Fibroblast of villous mesenchyme (primary cell): ENCODE measurements around the gene UPK1A. TPM values are rescaled to one million over a fixed set of nuclear protein-coding genes. Genes with fewer than 3 reads are reported as not detected.

Experiments
- DNase-seq: peaks from one replicate; pipeline ENCODE4 v3.0.0-alpha.2; 2010; ENCODE audit warnings: low read depth
- H3K4me3 ChIP-seq: 2 replicates; pipeline ENCODE4 v1.5.1; 2011; ENCODE audit warnings: low read depth, mild to moderate bottlenecking, low read length
- total RNA-seq: library from RNA; depleted of rRNA; stranded (reverse); fragments of >200 nt; gene quantifications from 2 replicates; pipeline ENCODE4 v1.2.3, GENCODE V29; 2012
- TF ChIP-seq, protein P1 (sequence below): IDR thresholded peaks from 2 replicates; pipeline ENCODE4 v1.5.1; 2012; ENCODE audit warnings: low read depth, mild to moderate bottlenecking, low read length; ENCODE audit not compliant: insufficient read depth

UPK1A gene
- total RNA-seq, 1 donor = not detected

DNA sequence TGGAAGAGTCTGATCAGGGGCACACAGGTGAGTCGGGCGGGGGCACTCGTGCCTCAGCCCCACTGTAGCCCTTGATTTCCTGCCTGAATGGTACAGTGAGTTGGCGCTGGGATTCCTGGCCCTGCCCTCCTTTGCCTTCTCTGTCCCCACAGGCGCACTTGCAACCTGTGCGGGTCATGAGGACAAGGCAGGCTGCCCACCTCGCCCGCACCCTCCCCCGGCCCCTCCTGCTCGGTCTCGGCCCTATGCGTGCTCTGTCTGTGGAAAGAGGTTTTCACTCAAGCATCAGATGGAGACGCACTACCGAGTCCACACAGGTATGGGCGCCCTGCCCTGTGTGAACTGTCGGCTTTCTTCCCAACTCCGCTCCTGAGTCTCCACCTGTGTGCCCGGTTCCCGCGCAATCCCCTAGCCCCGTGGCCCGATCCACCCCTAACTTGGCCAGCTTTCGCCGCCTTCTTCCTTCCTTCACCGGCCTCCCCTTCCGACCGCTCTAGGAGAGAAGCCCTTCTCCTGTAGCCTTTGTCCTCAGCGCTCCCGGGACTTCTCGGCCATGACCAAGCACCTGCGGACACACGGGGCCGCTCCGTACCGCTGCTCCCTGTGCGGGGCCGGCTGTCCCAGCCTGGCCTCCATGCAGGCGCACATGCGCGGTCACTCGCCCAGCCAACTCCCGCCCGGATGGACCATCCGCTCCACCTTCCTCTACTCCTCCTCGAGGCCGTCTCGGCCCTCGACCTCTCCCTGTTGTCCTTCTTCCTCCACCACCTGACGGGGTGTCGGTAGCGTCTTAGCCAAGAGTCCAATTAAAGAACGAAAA lies 49.9 kb downstream of the UPK1A start:
- peak; percentile 45 for DNase-seq
- peak overlapping the region; percentile 84 for H3K4me3 ChIP-seq
- TF ChIP-seq, protein P1, sequence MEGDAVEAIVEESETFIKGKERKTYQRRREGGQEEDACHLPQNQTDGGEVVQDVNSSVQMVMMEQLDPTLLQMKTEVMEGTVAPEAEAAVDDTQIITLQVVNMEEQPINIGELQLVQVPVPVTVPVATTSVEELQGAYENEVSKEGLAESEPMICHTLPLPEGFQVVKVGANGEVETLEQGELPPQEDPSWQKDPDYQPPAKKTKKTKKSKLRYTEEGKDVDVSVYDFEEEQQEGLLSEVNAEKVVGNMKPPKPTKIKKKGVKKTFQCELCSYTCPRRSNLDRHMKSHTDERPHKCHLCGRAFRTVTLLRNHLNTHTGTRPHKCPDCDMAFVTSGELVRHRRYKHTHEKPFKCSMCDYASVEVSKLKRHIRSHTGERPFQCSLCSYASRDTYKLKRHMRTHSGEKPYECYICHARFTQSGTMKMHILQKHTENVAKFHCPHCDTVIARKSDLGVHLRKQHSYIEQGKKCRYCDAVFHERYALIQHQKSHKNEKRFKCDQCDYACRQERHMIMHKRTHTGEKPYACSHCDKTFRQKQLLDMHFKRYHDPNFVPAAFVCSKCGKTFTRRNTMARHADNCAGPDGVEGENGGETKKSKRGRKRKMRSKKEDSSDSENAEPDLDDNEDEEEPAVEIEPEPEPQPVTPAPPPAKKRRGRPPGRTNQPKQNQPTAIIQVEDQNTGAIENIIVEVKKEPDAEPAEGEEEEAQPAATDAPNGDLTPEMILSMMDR = no peak

DNA sequence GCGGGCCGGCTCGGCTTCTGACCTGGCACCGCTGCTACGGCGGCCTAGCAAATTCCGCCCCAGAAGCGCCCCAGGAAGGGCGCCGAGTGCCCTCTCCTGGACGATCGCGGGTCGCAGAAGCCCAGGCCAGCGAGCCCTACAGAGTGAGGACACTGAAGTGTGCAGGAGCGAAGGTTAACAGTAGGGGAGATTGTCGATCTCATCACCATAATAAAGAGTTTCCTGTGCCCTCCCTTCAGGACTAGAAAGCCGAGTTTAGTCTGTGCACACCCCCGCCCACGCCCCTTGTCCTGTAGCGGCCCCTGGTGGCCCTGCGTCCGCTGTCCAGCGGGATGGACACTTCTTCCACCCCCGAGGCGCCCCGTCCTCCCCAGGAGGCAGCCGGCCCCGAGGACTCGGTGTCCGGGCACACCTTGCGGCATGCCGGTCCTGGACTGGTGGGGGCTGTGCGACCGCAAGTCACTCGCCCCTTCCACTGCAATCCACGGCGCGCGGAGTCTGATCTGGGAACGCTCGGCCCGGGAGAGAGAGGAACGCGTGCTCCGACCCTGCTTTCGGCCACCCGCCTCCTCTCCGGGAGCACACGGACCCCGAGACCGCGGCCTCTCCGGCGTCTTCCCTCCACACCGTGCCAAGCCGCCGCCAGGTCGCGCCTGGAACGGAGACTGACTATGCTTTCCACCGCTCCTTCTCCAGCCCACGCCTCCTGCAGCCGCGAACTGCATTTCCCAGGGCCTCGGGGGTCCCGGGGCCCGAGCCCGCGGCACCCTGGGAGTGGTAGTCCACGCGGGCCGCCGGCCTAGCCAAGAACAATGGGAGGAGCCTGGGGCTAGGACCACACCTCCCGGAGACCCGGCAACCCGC lies 50.7 kb downstream of the UPK1A start:
- DNase-seq = peak; percentile 83
- peak overlapping the region; percentile 84 for H3K4me3 ChIP-seq
- TF ChIP-seq, protein P1 = peak; percentile 86

DNA sequence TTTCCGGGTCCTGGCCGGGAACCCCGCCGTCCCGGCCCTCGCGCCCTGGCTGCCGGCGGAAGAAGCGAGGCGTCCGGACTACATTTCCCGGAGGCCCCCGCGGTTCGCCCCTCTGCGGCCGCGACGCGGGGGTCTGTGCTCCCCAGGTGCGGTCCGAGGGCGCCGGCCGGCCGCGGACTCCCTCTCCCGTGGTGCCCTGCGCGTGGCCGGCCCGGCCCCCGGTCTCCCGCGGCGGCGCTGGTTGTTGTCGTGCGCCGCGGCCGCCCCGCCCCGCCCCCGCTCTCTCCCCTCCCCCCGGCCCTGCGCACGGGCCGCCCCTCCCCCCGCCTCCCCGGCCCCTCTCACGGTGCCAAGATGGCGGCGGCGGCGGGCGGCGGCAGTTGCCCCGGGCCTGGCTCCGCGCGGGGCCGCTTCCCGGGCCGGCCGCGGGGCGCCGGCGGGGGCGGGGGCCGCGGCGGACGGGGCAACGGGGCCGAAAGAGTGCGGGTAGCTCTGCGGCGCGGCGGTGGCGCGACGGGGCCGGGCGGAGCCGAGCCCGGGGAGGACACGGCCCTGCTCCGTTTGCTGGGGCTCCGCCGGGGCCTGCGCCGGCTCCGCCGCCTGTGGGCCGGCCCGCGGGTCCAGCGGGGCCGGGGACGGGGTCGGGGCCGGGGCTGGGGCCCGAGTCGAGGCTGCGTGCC lies 51.5 kb downstream of the UPK1A start, which contains the start of gene KMT2B:
TSS of gene KMT2B (plus strand) at position 339 of the 680 bp plus-strand sequence. CDS start at position 355, 16 bp downstream.
- peak within 1 kb of the TSS; percentile 84 for H3K4me3 ChIP-seq
- TF ChIP-seq, protein P1 = no peak
- peak; percentile 96 for DNase-seq

DNA sequence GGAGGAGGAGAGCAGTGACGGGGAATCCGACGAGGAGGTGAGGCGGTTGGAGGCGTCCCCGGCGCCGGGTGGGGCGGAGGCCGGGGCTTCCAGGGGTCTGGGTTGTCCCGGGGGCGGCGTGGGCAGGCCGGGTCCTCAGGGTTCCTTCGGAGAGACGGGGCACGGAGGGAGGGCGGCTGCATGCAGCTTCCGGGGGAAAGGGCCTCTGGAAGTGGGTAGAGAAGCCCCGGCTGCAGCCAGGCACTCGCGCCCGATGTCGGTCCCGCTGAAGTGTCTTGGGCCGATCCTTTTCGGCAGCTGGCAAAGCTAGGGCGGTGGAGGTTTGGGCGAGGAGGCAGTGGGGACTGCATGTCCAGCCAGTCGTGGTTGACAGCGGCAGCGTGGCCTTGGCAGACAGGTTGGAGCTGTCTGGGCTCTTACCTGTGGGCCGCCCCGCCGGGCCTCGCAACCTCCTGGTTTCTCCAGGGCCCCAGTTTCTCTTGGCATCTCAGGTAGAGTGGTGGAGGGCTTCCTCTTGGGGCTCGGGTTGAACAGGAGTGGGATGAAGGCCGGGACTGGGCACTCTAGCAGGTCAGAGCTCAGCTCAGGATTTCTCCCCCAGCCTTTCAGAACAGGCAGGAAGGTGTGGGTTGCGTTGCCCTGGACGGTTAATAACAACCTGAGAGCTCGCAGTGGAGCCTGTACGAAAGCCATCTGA lies 52.2 kb downstream of the UPK1A start:
- H3K4me3 ChIP-seq = peak overlapping the region; percentile 70
- DNase-seq = peak; percentile 17
- TF ChIP-seq, protein P1 = no peak

DNA sequence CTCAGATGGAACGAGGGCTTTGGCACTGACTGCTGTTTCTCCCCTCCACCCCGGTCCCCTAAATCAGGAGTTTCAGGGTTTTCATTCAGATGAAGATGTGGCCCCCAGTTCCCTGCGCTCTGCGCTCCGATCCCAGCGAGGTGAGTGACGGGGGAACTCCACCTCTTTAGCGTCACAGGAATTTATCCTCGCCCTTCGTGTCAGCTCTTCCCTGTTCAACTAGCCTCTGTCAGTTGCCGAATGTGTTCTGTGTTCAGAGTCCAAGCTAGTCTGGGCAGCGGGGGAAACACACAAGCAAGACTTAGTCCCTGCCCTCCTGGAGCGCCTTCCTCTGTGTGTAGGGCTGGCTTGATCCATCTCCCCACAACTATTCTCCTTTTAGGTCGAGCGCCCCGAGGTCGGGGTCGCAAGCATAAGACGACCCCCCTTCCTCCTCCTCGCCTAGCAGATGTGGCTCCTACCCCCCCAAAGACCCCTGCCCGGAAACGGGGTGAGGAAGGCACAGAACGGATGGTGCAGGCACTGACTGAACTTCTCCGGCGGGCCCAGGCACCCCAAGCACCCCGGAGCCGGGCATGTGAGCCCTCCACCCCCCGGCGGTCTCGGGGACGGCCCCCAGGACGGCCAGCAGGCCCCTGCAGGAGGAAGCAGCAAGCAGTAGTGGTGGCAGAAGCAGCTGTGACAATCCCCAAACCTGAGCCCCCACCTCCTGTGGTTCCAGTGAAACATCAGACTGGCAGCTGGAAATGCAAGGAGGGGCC lies 53.3 kb downstream of the UPK1A start:
- DNase-seq = no peak
- peak overlapping the region; percentile 70 for H3K4me3 ChIP-seq
- TF ChIP-seq, protein P1 = no peak

DNA sequence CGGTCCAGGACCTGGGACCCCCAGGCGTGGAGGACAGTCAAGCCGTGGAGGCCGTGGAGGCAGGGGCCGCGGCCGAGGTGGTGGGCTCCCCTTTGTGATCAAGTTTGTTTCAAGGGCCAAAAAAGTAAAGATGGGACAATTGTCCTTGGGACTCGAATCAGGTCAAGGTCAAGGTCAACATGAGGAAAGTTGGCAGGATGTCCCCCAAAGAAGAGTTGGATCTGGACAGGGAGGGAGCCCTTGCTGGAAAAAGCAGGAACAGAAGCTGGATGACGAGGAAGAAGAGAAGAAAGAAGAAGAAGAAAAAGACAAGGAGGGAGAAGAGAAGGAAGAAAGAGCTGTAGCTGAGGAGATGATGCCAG lies 53.8 kb downstream of the UPK1A start:
- no peak for DNase-seq
- TF ChIP-seq, protein P1 = no peak

More for the DNA sequence above, 53.8 kb downstream of the UPK1A start:
- no peak overlapping the region for H3K4me3 ChIP-seq
